Calu3 (cell line): Measurements from ENCODE around the gene MT2A. TPM values are rescaled to one million over a fixed set of nuclear protein-coding genes. Genes with fewer than 3 reads are reported as not detected.
"Not testable (repeated sequence)": the region's sequence is repeated elsewhere in the genome, so short reads cannot be mapped to it uniquely, and the experiment has no call there.

Experiments
- BruUV-seq: library from RNA; stranded (reverse); fragments of 400-500 nt; replicated peaks from 2 replicates; lab custom pipeline; 2021; lab: Mats Ljungman, UMichigan
- CTCF ChIA-PET: fragments of 300-600 bp; sonication (Branson Sonifier 250); formaldehyde crosslinking; loops from one replicate; lab custom pipeline; 2022; ENCODE audit warnings: antibody characterized with exemption; lab: Charles Lee
- DNase-seq: peaks from one replicate; pipeline ENCODE4 v3.0.0; 2022
- H3K27ac Mint-ChIP-seq: one replicate; pipeline ENCODE4 v1.8.0; 2022; ENCODE audit warnings: mixed read lengths; ENCODE audit not compliant: unreplicated experiment
- H3K27me3 Mint-ChIP-seq: one replicate; pipeline ENCODE4 v1.8.0; 2022; ENCODE audit warnings: mixed read lengths; ENCODE audit not compliant: unreplicated experiment
- H3K36me3 Mint-ChIP-seq: one replicate; pipeline ENCODE4 v1.8.0; 2022; ENCODE audit warnings: mild to moderate bottlenecking, moderate library complexity, mixed read lengths; ENCODE audit not compliant: insufficient read depth, unreplicated experiment
- H3K4me1 Mint-ChIP-seq: one replicate; pipeline ENCODE4 v1.8.0; 2022; ENCODE audit warnings: mild to moderate bottlenecking, low read depth, mixed read lengths; ENCODE audit not compliant: unreplicated experiment
- H3K4me3 Mint-ChIP-seq: one replicate; pipeline ENCODE4 v1.8.0; 2022; ENCODE audit warnings: mild to moderate bottlenecking, low read depth, moderate library complexity, mixed read lengths; ENCODE audit not compliant: unreplicated experiment
- H3K9me3 Mint-ChIP-seq: one replicate; pipeline ENCODE4 v1.8.0; 2022; ENCODE audit warnings: low read depth, mixed read lengths; ENCODE audit not compliant: unreplicated experiment
- intact Hi-C: fragments of 100-400 bp; cut with micrococcal nuclease; formaldehyde crosslinking; loops from one replicate; pipeline ENCODE4 v1.10.0; 2022; ENCODE audit not compliant: unreplicated experiment
- total RNA-seq: library from RNA; stranded (reverse); gene quantifications from 2 replicates; pipeline ENCODE4 v1.2.3, GENCODE V29; 2022
- TF ChIP-seq, protein P1 (sequence below): fragments of 200-600 bp; IDR thresholded peaks from one replicate; pipeline ENCODE4 v1.8.0; 2022; ENCODE audit warnings: antibody characterized with exemption; ENCODE audit not compliant: unreplicated experiment

MT2A gene
- total RNA-seq, 1 experiment from 2014 or later: 8.2 TPM

DNA sequence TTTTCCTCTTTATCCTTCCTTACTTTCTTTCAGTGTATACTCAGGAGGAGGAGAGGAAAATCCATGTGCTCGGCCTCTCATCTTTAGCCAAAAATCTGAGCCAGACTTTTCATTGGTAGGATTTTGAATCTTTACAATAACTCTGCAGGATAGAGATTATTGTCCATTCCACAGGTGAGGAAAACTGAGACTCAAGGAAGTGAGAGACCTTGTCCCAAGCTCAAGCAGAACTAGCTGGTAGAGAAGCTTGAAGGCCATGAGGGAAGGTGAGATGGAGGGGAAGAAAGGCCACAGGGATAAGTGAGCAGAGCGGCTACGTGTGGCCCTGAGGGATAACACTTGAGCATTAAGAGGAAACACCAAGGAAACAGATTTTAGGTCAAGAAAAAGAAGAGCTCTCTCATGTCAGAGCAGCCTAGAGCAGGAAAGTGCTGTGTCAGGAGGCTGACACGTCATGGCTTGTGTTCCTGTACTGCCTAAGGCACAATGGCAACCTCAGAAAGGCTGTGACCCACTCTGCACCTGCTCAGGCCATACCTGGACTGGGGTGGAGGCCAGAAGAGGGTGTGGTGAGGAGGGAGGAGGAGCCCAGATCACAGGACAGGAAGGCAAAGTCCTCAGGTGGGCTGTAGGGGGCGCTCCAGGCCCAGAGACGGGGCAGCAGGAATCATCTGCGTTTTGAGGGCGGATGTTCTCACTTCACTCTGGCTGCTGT, 31.6 kb upstream of the MT2A start:
- no peak overlapping the region for H3K27ac Mint-ChIP-seq
- H3K27me3 Mint-ChIP-seq: peaks cover 31% of the 10 kb centered on the region
- no peak overlapping the region for H3K4me3 Mint-ChIP-seq
- peak; percentile 90 for DNase-seq
- H3K36me3 Mint-ChIP-seq: no peaks in the 10 kb centered on the region
- TF ChIP-seq, protein P1, sequence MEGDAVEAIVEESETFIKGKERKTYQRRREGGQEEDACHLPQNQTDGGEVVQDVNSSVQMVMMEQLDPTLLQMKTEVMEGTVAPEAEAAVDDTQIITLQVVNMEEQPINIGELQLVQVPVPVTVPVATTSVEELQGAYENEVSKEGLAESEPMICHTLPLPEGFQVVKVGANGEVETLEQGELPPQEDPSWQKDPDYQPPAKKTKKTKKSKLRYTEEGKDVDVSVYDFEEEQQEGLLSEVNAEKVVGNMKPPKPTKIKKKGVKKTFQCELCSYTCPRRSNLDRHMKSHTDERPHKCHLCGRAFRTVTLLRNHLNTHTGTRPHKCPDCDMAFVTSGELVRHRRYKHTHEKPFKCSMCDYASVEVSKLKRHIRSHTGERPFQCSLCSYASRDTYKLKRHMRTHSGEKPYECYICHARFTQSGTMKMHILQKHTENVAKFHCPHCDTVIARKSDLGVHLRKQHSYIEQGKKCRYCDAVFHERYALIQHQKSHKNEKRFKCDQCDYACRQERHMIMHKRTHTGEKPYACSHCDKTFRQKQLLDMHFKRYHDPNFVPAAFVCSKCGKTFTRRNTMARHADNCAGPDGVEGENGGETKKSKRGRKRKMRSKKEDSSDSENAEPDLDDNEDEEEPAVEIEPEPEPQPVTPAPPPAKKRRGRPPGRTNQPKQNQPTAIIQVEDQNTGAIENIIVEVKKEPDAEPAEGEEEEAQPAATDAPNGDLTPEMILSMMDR: peak; percentile 81
- no TSS peak for BruUV-seq
- CTCF ChIA-PET: interaction anchor here (0.5 to 1.4 kb wide), 5 partner anchors 13 to 297 kb away, joined by 3 to 13 read pairs (median 3); no protein-coding TSS in a partner anchor
- H3K9me3 Mint-ChIP-seq: no peaks in the 10 kb centered on the region
- intact Hi-C loops: loop anchor here (1.0 kb wide), 1 partner anchor 126 kb away; no protein-coding TSS in a partner anchor
- peaks cover 9% of the 10 kb centered on the region for H3K4me1 Mint-ChIP-seq

DNA sequence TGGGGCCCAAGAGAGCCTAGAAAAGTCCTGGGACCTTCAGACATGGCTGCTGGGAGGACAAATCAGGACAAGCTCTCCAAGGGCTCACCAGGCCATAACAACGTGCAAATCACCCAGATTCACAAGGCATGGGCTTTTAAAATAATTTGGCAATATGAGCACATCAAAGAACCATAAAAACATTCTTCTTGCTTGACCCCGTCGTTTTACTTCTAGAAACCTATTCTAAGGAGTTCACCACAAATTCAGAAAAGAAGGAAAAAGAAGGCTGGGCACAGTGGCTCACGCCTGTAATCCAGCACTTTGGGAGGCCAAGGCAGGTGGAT, 31.1 kb upstream of the MT2A start:
- CTCF ChIA-PET: interaction anchor here (1.2 to 1.4 kb wide), 2 partner anchors 13 to 124 kb away, joined by 3 to 13 read pairs; no protein-coding TSS in a partner anchor
- Mint-ChIP-seq H3K4me1 (peaks cover 9% of the 10 kb centered on the region), H3K4me3 (no peak overlapping the region), H3K27ac (no peak overlapping the region), H3K27me3 (peaks cover 35% of the 10 kb centered on the region), H3K9me3 (no peaks in the 10 kb centered on the region), H3K36me3 (no peaks in the 10 kb centered on the region)
- no peak for DNase-seq
- BruUV-seq: no TSS peak
- intact Hi-C loops: loop anchor here (1.0 kb wide), 1 partner anchor 125 kb away; no protein-coding TSS in a partner anchor
- TF ChIP-seq, protein P1: no peak

DNA sequence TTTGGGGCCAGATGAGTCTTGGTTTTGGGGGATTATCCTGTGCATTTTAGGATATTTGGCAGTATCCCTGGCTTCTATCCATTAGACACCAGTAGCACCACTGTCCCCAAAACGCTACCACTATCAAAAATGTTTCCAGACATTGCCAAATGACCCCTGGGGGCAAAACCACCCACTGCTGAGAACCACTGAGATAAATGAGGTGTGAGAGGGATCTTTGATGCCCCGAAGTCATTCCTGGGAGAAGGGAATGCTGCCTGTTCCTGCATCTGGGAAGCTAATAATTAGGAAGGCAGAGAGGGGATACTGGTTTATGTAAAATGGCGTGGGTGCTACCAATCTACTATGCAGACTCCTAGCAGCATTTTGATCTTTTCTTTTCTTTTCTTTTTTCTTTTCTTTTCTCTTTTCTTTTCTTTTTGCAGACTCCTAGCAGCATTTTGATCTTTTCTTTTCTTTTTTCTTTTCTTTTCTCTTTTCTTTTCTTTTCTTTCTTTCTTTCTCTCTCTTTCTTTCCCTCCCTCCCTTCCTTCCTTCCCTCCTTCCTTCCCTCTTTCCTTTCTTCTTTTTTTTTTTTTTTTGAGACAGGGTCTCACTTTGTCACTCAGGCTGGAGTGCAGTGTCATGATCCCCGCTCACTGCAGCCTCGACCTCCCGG, 27.9 kb upstream of the MT2A start:
- Mint-ChIP-seq H3K4me1 (peaks cover 9% of the 10 kb centered on the region), H3K4me3 (no peak overlapping the region), H3K27me3 (peaks cover 56% of the 10 kb centered on the region), H3K27ac (no peak overlapping the region), H3K9me3 (no peaks in the 10 kb centered on the region), H3K36me3 (no peaks in the 10 kb centered on the region)
- TF ChIP-seq, protein P1: no peak
- BruUV-seq: no TSS peak
- intact Hi-C loops: no loop called here
- CTCF ChIA-PET: no interaction called here
- DNase-seq: no peak

DNA sequence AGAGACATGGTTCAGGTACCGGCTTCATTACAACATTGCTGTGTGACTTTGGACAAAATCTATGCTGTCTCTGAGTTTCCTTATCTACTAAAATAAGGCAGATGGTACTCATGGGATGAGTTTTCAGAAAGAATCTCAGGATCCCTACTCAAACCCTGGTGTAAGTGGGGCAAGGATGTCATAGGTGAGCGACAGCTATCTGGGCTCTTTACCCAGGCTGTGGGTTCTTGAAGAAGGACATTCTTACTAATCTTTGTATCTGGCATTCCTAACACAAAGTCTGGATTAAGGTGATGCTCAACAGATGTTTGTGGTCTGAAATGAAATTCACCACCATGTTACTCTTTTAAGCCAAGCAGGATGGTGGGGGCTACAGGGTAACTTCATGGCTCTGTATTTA, 25.5 kb upstream of the MT2A start:
- CTCF ChIA-PET: interaction anchor here (1.3 kb wide), 1 partner anchor 21 kb away, joined by 4 read pairs; no protein-coding TSS in a partner anchor
- H3K4me1 Mint-ChIP-seq, H3K27ac Mint-ChIP-seq, H3K4me3 Mint-ChIP-seq, DNase-seq, H3K9me3 Mint-ChIP-seq, BruUV-seq, H3K36me3 Mint-ChIP-seq, intact Hi-C loops: not testable (repeated sequence)
- peaks cover 79% of the 10 kb centered on the region for H3K27me3 Mint-ChIP-seq
